Neural progenitor cell (in vitro differentiated cells): ENCODE measurements around the gene RNF224. TPM values are rescaled to one million over a fixed set of nuclear protein-coding genes. Genes with fewer than 3 reads are reported as not detected.
A peak's percentile ranks its signal among the peaks of the same experiment; 100 is the strongest.

Source experiments
- DNase-seq: peaks from one replicate; pipeline ENCODE4 v3.0.0-alpha.2; 2016; ENCODE audit warnings: low spot score
- H2AFZ ChIP-seq: fragments of 200-600 bp; sonication (generic); replicated peaks from 2 replicates; pipeline ENCODE4 v1.6.1; 2016; ENCODE audit warnings: antibody characterized with exemption
- H3F3A ChIP-seq: fragments of 200-600 bp; sonication (generic); 2 replicates; pipeline ENCODE4 v1.6.1; 2016; ENCODE audit warnings: antibody characterized with exemption, low read depth
- H3K27ac ChIP-seq: fragments of 200-600 bp; sonication (generic); 2 replicates; pipeline ENCODE4 v1.5.1; 2016; ENCODE audit warnings: mild to moderate bottlenecking
- H3K27me3 ChIP-seq: fragments of 200-600 bp; sonication (generic); 2 replicates; pipeline ENCODE4 v1.6.1; 2016; ENCODE audit warnings: mild to moderate bottlenecking, moderate library complexity
- H3K36me3 ChIP-seq: fragments of 200-600 bp; sonication (generic); 2 replicates; pipeline ENCODE4 v1.5.1; 2016
- H3K4me1 ChIP-seq: fragments of 200-600 bp; sonication (generic); 2 replicates; pipeline ENCODE4 v1.6.1; 2016; ENCODE audit warnings: mixed run types
- H3K4me2 ChIP-seq: fragments of 200-600 bp; sonication (generic); 2 replicates; pipeline ENCODE4 v1.6.1; 2016
- H3K4me3 ChIP-seq: fragments of 200-600 bp; sonication (generic); 2 replicates; pipeline ENCODE4 v1.5.1; 2016
- H3K79me2 ChIP-seq: fragments of 200-600 bp; sonication (generic); 2 replicates; pipeline ENCODE4 v1.6.1; 2016; ENCODE audit warnings: low read depth
- H3K9ac ChIP-seq: fragments of 200-600 bp; sonication (generic); 2 replicates; pipeline ENCODE4 v1.6.1; 2016
- H3K9me3 ChIP-seq: fragments of 200-600 bp; sonication (generic); 2 replicates; pipeline ENCODE4 v1.5.1; 2016; ENCODE audit warnings: low read depth
- H4K20me1 ChIP-seq: fragments of 200-600 bp; sonication (generic); 2 replicates; pipeline ENCODE4 v1.6.1; 2016; ENCODE audit warnings: low read depth
- H3K27ac Mint-ChIP-seq: 3 replicates; pipeline ENCODE4 v1.8.0; 2021; ENCODE audit warnings: mixed read lengths
- H3K27me3 Mint-ChIP-seq: 2 replicates; pipeline ENCODE4 v1.8.0; 2022; ENCODE audit warnings: low read depth, mild to moderate bottlenecking, inconsistent platforms, moderate library complexity, mixed read lengths; ENCODE audit not compliant: insufficient read depth
- H3K36me3 Mint-ChIP-seq: 3 replicates; pipeline ENCODE4 v1.8.0; 2021; ENCODE audit warnings: mixed read lengths
- H3K4me1 Mint-ChIP-seq: 3 replicates; pipeline ENCODE4 v1.8.0; 2021; ENCODE audit warnings: mixed read lengths
- H3K4me3 Mint-ChIP-seq: 3 replicates; pipeline ENCODE4 v1.8.0; 2021; ENCODE audit warnings: mild to moderate bottlenecking, moderate library complexity, mixed read lengths
- H3K9me3 Mint-ChIP-seq: 3 replicates; pipeline ENCODE4 v1.8.0; 2020; ENCODE audit warnings: mixed read lengths
- CTCF ChIP-seq: fragments of 200-600 bp; sonication (generic); IDR thresholded peaks from 2 replicates; pipeline ENCODE4 v1.5.1; 2017; ENCODE audit warnings: antibody characterized with exemption, mild to moderate bottlenecking
- EZH2 ChIP-seq: fragments of 200-600 bp; sonication (generic); IDR thresholded peaks from 2 replicates; pipeline ENCODE4 v1.6.1; 2017; ENCODE audit warnings: antibody characterized with exemption, mild to moderate bottlenecking, moderate library complexity
- EZH2phosphoT487 ChIP-seq: fragments of 200-600 bp; sonication (generic); IDR thresholded peaks from 2 replicates; pipeline ENCODE4 v1.6.1; 2017; ENCODE audit warnings: antibody characterized with exemption
- total RNA-seq: library from RNA; depleted of rRNA; stranded (reverse); fragments of >200 nt; gene quantifications from 2 replicates; pipeline ENCODE4 v1.2.3, GENCODE V29; 2015; ENCODE audit warnings: low replicate concordance

Gene RNF224
- total RNA-seq, 1 donor from 2014 or later, result not detected

DNA sequence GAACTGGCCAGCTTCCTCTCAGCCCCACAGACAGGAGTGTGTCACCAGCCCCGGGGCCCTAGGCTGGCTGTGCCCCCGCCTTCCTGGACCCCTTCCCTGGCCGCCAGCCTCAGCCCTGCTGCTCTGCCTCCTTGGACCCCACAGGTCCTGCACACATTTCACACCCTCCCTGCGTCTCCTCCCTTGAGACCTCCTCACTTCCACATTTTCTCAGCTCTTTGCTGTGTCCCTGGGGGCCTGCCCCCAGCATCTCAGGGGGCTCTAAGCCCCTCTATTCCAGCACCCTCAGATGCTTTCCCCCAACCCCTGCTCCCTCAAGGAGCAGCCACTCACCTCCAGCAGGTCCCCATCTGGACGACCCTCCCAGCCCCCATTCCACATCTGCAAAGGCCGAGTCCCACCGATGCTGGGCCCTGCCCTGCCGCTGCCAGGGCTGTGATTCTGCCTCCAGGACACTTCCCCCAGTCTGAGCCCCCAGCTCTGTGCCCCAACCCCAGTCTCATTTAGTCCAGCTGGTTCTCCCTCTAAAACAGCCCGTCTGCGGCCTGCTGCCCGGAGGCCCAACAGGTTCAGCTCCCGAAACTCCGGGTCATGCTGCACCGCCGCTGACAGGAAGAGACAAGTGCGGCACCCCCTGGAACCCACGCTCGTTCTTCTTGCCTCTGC is 7.6 kb downstream of the RNF224 start:
- H3K27me3 ChIP-seq, result no peaks in the 10 kb centered on the region
- H3K27ac ChIP-seq, result no peak overlapping the region
- Mint-ChIP-seq H3K27ac (no peak overlapping the region), H3K27me3 (peaks cover 2% of the 10 kb centered on the region), H3K9me3 (no peaks in the 10 kb centered on the region), H3K4me1 (peaks cover 9% of the 10 kb centered on the region), H3K36me3 (no peaks in the 10 kb centered on the region), H3K4me3 (peak overlapping the region; percentile 63)
- peaks cover 8% of the 10 kb centered on the region for H3K4me1 ChIP-seq
- H3K79me2 ChIP-seq, result peaks cover 13% of the 10 kb centered on the region
- H3F3A ChIP-seq, result peaks cover 11% of the 10 kb centered on the region
- H4K20me1 ChIP-seq, result peaks cover 27% of the 10 kb centered on the region
- H3K9me3 ChIP-seq, result no peaks in the 10 kb centered on the region
- no peak overlapping the region for H3K4me3 ChIP-seq
- TF ChIP-seq EZH2, result no peak
- TF ChIP-seq EZH2phosphoT487, result no peak
- no peak for TF ChIP-seq CTCF
- no peaks in the 10 kb centered on the region for H3K36me3 ChIP-seq
- no peak overlapping the region for H3K9ac ChIP-seq
- H2AFZ ChIP-seq, result no peak overlapping the region
- DNase-seq, result no peak
- H3K4me2 ChIP-seq, result no peak overlapping the region

DNA sequence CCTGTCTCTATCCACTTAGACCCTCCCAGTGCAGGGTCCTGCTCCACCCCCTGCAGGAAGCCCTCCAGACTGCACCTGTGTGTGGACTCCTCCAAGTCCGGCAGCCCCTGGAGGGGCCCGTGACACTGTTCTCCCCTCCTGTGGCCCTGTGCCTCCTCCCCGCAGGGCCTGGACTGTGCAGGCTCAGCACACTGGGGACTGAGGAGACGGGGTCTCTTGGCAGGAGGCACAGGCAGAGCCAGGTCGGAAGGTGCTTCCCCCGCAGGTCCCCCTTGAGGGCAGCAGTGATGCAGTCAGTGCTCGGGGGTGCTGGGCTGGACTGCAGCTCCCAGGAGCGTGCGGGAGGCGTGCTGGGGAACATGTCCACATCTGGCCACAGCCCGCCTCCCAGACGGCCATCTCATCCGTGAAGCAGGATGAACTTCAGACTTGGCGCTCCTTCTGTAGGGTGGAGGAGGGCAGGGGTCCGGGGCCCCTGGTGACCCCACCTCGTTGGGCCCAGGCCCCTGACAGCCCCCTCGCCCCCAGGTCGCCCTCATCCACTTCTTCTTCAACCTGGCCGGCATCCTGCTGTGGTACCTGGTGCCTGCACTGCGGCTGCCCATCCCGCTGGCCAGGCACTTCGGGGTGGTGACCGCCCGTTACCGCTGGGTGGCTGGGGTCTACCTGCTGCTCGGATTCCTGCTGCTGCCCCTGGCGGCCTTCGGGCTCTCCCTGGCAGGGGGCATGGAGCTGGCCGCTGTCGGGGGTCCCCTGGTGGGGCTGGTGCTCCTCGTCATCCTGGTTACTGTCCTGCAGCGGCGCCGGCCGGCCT is 8.3 kb downstream of the RNF224 start:
- no peaks in the 10 kb centered on the region for H3K36me3 ChIP-seq
- H3K27ac ChIP-seq, result no peak overlapping the region
- peaks cover 27% of the 10 kb centered on the region for H4K20me1 ChIP-seq
- Mint-ChIP-seq H3K27ac (no peak overlapping the region), H3K4me1 (peaks cover 9% of the 10 kb centered on the region), H3K36me3 (no peaks in the 10 kb centered on the region), H3K27me3 (peaks cover 2% of the 10 kb centered on the region), H3K9me3 (no peaks in the 10 kb centered on the region), H3K4me3 (no peak overlapping the region)
- peak overlapping the region; percentile 37 for H3K4me2 ChIP-seq
- peaks cover 8% of the 10 kb centered on the region for H3K4me1 ChIP-seq
- no peak for TF ChIP-seq EZH2phosphoT487
- no peak for TF ChIP-seq EZH2
- no peak for TF ChIP-seq CTCF
- no peak for DNase-seq
- H3K79me2 ChIP-seq, result peaks cover 15% of the 10 kb centered on the region
- no peaks in the 10 kb centered on the region for H3K27me3 ChIP-seq
- H3K9ac ChIP-seq, result no peak overlapping the region
- no peaks in the 10 kb centered on the region for H3K9me3 ChIP-seq
- H3K4me3 ChIP-seq, result no peak overlapping the region
- peaks cover 18% of the 10 kb centered on the region for H3F3A ChIP-seq
- H2AFZ ChIP-seq, result no peak overlapping the region

GRCh38 chr9:137236238-137236935 is 9.1 kb downstream of the RNF224 start:
- Histone ChIP-seq H3K79me2 (peaks cover 15% of the 10 kb centered on the region), H4K20me1 (peaks cover 27% of the 10 kb centered on the region), H3K9ac (no peak overlapping the region), H3K9me3 (no peaks in the 10 kb centered on the region), H3K4me2 (peak overlapping the region; percentile 67), H3K4me1 (peaks cover 8% of the 10 kb centered on the region), H3K27me3 (no peaks in the 10 kb centered on the region), H3F3A (peaks cover 18% of the 10 kb centered on the region), H3K4me3 (peak overlapping the region; percentile 5), H3K27ac (no peak overlapping the region), H2AFZ (no peak overlapping the region), H3K36me3 (no peaks in the 10 kb centered on the region)
- H3K36me3 Mint-ChIP-seq, result peaks cover 3% of the 10 kb centered on the region
- DNase-seq, result peak; percentile 93
- no peak overlapping the region for H3K27ac Mint-ChIP-seq
- no peak overlapping the region for H3K4me3 Mint-ChIP-seq
- TF ChIP-seq EZH2phosphoT487 (no peak), CTCF (peak; percentile 100)
- peaks cover 2% of the 10 kb centered on the region for H3K27me3 Mint-ChIP-seq
- peaks cover 13% of the 10 kb centered on the region for H3K4me1 Mint-ChIP-seq
- H3K9me3 Mint-ChIP-seq, result no peaks in the 10 kb centered on the region
